Breast epithelium (tissue), 3 donors: ENCODE data around the gene IGSF6.

Experiments
- POLR2A ChIP-seq: fragments of 450-650 bp; IDR thresholded peaks from one replicate; pipeline ENCODE4 v1.6.1; 2016; ENCODE audit warnings: antibody characterized with exemption, mild to moderate bottlenecking, moderate library complexity
- TF ChIP-seq, protein P1 (sequence below), 3 donors: fragments of 450-650 bp; IDR thresholded peaks; one replicate each; pipeline ENCODE4 v1.5.1; 2016 to 2017; ENCODE audit warnings: antibody characterized with exemption in 3 of 3, mild to moderate bottlenecking in 3 of 3, moderate library complexity in 3 of 3

GRCh38 chr16:21698169-21699032 lies 46.0 kb upstream of the IGSF6 start:
- no peak for TF ChIP-seq POLR2A
- TF ChIP-seq, protein P1, sequence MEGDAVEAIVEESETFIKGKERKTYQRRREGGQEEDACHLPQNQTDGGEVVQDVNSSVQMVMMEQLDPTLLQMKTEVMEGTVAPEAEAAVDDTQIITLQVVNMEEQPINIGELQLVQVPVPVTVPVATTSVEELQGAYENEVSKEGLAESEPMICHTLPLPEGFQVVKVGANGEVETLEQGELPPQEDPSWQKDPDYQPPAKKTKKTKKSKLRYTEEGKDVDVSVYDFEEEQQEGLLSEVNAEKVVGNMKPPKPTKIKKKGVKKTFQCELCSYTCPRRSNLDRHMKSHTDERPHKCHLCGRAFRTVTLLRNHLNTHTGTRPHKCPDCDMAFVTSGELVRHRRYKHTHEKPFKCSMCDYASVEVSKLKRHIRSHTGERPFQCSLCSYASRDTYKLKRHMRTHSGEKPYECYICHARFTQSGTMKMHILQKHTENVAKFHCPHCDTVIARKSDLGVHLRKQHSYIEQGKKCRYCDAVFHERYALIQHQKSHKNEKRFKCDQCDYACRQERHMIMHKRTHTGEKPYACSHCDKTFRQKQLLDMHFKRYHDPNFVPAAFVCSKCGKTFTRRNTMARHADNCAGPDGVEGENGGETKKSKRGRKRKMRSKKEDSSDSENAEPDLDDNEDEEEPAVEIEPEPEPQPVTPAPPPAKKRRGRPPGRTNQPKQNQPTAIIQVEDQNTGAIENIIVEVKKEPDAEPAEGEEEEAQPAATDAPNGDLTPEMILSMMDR (IDR thresholded peaks at IDR 0.05) = no peak
